HUDEP-2 (cell line): ENCODE data around the gene PWWP2B.

Source experiments
- DNase-seq, 76 experiments: peaks; one replicate each; lab custom pipeline; 2025; ENCODE audit not compliant: unreplicated experiment in 76 of 76; lab: John Stamatoyannopoulos, UW

PWWP2B gene

DNA sequence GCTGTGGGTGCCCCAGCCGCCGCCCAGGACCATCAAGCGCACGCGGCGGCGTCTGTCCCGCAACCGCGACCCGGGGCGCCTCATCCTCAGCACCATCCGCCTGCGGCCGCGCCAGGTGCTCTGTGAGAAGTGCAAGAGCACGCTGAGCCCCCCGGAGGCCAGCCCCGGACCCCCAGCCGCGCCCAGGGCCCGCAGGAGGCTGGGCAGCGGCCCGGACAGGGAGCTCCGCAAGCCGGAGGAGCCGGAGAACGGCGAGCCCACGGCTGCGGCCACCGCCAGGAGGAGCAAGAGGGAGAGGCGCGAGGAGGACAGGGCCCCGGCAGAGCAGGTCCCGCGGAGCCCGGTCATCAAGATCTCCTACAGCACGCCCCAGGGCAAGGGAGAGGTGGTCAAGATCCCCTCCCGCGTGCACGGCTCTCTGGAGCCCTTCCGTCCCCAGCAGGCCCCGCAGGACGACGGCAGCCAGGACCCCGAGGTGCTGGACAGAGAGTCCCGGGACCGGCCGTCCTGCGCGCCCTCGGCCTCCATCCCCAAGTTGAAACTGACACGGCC, 8.0 kb downstream of the PWWP2B start:
- no peak for DNase-seq

DNA sequence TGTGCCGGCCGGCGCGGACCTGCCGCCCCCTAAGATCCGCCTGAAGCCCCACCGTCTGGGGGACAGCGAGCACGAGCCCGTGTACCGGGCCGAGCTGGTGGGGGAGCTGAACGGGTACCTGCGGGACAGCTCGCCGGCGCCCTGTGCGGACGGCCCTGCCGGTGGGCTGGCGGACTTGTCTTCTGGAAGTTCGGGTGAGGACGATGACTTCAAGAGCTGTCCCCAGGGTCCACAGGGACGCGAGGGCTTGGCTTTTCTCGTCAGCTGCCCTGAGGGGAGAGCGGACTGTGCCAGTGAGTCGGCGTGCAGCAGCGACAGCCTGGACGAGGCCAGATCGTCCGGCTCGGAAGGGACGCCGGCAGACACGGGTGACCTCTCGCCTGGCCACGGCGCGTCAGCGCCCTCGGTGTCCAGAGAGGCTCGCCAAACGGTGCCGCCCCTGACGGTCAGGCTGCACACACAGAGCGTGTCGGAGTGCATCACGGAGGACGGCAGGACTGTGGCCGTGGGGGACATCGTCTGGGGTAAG, 8.5 kb downstream of the PWWP2B start:
- DNase-seq: no peak

DNA sequence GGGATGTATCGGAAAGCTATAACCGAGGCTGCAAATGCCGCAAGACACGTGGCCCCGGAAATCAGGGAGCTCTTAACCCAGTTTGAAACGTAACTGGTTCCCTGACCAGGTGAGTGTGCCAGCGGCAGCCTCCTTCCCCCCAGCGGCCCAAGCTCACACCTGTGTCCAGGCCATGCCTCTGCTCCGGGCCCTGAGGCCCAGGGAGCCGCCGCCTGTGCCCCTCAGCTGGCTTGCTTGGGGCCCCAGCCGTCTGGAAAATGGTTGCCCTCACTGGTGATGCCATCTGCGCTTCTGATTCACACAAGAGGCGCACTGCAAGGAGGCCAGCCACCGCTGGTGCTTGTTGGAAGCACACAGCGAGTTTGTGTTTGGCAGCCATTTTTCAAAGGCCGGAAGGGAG, 9.2 kb downstream of the PWWP2B start:
- no peak for DNase-seq

DNA sequence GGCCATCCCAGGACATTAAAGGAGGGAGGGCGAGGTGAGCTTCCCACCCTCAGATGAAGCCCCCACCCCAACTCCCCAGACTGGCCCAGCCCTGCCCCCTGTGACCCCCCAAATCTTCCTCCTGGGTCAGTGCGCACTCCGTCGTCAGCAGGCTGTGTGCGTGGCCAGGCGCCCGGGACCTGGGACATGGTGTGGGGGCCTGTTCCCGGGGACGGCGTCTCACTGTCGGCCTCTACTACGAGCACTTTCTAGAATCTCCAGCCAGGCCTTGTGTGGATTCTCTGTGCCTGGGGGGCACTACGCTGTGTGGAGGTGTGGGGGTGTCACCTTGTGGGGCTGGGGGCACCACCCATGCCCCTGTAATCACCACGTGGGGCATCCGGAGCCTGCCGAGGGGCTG, 9.8 kb downstream of the PWWP2B start:
- DNase-seq: no peak

DNA sequence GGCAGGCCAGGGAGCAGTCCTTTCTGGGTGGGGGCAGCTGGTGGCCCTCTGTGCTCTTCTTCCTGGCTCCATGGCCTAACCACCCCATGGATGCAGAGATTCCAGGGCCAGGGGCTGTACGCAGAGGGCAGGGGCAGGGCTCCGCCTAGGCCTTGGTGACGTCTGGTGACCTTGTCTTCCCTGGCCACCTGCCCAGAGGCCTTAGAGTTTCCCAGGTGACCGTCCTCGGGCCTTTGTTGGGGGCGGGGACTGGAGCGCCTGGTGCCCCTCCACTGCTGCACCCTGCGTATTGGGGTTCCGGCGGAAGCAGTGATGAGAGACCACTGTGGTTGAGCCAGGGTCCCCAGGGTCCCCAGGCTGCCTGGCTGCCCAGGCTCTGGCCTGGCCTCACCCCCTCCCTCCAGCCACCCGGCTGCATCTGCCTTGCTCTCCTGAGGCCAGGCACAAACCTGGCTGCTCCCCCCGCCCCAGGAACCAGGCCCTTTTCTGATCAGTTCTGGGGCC, 10.3 kb downstream of the PWWP2B start:
- DNase-seq: no peak

DNA sequence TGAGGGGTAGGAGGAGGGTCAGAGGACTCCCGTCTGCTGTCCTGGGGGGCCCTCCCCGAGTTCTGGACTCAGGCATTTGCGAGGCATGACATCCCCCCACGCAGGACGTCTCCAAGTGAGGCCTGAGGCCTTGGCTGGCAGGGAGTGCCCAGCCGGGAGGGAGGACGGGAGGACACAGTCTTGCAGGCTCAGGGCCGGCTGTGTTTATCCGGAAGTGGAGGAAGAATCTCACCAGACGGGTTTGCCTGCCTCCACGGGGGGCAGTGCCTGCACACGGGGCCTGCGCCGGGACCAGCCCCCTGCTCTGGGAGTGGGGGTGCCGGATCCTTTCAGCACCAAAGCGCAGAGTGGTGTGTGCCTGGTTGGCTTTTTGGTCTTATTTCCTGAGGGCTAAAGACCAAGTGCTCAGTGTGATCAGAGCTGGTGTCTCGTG, 10.9 kb downstream of the PWWP2B start:
- DNase-seq: no peak

DNA sequence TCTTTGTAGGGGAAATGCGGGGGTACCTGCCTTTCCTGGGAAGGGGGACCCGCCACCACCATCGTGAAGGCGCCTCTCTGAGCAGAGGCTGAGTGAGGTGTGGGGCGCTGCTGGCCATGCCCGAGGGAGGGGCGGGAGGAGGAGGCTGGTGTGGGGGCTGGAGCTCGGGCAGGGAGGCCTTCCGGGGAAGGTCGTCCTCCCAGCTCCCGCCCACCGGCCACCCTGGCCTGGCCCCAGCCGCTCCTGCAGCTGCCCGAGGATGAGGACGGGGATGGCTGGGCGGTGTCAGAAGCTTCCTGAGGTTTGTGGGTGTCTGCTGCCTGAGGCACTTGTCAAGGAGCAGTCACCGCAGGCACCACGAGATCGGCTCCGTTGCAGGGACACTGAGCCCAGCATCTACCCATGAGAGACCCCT, 11.4 kb downstream of the PWWP2B start:
- DNase-seq: no peak

DNA sequence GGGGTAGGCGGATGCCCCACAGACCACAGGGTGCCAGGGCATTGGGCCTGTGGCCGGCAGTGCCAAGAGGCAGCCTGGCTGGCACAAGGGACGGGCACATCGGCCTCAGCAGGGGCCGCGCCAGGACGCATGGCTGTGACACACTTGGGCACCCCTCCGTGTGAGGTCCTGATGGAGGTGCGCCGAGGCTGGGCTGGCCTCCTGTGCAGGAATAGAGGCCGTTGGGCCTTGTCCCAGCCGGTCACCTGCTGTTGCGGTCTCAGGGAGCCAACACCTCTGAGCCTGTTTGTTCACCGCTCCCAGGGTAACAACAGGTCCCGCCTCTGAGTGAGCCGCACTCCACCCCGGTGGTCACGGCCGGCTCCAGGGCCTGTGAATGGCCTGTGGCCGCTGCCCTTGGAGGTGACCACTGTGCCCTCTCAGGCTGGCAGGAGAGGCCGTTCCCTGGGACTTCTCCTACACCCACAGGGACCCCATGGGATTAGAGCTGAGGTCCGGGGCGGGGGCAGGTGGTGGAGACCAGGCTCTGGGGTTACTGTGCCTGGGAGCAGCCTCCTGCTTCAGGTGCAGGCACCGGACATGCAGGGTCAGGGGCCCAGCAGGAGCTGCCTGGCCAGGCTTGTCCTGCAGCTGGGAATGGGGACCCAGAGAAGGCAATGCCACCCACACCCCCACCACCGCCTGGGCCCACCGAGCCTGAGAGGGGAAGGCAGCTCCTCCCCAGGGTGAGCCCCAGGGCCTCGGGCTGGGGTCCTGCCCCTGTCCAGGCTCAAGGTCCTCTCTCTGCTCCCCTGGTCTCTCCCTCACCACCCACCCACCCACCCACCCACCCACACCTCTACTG, 12.0 kb downstream of the PWWP2B start:
- no peak for DNase-seq

DNA sequence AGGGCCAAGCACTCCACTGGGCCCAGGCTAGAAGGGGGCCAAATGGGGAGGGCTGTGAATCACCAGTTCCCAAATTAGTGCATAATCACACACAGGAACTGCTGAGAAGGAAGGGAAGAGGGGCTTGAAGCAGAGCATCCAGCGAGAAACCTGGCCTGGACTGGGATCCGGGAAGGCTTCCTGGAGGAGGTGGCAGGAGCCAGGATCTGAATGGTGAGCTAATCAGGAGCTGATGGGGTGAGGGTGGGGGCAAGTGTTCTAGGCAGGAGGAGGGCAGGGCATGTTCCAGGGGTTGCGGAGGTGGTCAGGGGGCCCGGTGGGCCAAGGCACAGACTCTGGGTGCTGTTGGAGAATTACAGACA, 12.6 kb downstream of the PWWP2B start:
- no peak for DNase-seq

DNA sequence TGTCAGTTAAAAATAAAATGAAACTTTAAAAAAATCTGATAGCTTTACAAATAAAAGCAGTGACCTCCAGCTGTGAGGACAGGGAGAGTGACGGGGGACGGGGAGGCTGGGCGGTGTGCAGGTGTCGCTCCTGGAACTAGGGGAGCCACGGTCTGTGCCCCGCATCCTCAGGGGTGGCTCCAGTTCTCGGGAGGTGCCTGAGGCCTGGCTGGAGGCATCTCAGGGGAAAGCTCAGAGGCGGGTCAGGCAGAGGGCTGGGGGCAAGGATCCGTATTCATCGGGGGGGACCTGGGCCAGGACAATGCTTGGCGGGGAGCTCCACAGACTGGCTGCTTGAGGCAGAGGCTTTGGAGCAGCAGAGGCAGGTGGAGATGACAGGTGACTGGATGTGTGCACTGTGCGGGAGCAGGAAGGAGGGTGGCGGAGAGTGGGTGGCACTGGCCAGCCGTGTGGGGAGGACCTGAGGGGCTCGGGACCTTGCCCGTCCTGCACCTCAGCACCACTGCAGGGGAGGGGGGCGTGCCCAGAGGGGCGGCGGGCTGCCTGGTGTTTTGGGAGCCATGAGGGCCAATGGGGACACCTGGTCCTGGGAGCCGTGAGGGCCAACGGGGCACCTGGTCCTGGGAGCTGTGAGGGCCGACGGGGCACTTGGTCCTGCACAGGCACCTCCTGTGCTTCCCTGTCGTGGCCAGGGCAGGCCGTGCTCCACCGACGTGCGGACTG, 13.2 kb downstream of the PWWP2B start:
- no peak for DNase-seq

DNA sequence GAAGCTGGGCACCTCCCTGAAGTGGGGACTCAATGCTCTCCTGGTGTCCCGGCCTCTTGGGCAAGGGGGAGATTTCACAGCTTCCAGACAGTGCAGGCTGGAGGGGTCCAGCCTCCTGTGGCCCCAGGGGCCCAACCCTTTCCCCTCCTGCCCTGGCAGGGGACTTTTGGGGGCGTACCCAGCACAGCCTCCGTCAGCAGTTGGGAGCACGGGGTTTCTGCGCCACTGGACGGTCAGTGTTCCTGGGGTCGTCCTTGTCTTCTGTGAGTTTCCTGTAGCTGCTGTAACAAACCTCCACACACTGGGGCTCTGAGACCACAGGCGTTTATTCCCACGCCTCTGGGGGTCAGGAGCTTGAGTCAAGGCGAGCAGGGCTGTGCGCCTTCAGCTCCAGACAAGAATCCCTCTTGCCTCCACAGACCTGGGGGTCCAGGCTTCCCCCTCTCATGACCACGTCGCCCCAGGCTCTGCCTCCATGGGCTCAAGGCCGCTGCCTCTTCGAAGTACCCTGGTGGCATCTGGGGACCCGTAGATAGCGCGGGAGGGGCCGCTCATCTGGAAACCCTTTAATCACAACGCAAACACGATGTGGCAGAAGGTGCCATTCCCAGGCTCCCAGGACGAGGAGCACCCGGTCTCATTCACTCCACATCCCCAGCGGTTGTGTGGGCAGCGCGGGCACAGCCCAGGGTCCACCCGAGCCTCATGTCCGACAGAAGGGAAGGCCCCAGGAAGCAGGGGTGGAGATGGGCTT, 14.0 kb downstream of the PWWP2B start:
- no peak for DNase-seq

DNA sequence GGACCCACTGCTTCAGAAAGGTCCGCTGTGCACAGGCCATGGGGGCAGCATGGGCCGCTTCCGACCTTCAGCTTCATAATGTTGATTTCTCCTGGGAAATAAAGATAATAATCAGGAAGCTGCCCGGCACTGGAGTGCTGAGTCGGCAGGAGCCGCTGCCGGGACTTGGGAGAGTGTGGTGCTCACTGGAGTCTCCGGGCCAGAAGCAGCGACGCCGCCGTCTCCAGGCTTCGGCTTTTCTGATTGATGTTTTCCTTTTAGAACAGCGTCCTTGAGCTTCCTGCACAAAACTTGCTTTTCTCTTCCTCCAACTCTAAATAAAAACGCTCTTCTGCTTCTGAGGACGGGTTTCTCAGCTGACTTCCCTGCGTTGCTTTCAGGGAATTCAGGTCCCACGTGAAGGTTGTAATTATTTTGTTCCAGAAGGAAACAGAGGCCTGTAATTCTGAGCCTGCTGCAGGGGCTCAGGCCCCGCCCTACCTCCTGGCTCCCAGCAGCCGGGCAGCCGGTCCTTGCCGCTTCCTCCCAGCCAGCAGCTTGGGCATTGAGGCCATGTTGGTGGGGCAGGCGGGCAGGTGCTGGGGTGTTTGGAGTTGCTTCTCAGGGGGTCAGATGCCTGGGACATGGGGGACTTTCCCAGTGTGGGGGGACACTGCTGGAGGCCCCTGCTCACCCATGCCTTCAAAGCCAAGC, 14.7 kb downstream of the PWWP2B start:
- no peak for DNase-seq

DNA sequence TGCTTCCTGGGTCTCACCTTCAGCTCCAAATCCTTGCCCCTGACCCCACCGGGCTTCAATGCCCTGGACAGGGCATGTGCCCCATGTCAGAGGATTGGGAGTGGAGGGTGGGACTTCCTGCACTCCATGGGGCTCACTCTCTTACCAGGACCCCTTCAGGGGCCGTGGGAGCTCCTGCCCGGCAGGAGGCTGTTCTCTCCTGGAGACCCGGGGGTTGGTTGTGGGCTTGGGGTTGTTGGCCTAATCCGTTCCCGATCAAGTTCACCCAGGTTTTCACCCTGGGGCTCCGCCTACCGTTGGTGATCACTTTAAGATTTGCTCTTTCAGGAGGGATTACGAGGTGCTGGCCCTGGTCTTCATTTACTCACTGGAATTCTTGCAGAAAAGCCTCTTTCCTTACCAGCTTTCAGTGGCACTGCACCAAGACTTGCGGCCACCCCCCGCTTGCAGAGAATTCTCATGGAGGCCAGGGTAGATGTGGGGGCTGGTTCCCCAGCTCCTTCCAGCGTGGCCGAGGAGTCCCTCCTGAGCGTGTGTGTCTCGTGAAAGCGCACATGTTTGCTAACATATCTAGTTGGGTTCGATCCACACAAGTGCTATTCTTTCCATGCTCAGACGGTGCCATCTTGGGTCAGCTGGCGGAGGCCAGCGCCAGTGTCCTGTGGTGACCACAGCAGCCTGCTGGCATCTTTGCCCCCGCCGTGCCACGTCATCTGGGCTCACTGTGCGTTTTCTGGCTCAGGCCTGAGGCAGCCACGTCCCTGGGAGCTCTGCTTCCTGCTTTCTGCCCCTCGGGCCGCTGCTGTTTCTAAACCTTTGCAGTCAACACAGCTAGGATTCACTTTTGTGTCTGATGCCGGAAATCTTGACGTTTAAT, 15.6 kb downstream of the PWWP2B start:
- DNase-seq: no peak

DNA sequence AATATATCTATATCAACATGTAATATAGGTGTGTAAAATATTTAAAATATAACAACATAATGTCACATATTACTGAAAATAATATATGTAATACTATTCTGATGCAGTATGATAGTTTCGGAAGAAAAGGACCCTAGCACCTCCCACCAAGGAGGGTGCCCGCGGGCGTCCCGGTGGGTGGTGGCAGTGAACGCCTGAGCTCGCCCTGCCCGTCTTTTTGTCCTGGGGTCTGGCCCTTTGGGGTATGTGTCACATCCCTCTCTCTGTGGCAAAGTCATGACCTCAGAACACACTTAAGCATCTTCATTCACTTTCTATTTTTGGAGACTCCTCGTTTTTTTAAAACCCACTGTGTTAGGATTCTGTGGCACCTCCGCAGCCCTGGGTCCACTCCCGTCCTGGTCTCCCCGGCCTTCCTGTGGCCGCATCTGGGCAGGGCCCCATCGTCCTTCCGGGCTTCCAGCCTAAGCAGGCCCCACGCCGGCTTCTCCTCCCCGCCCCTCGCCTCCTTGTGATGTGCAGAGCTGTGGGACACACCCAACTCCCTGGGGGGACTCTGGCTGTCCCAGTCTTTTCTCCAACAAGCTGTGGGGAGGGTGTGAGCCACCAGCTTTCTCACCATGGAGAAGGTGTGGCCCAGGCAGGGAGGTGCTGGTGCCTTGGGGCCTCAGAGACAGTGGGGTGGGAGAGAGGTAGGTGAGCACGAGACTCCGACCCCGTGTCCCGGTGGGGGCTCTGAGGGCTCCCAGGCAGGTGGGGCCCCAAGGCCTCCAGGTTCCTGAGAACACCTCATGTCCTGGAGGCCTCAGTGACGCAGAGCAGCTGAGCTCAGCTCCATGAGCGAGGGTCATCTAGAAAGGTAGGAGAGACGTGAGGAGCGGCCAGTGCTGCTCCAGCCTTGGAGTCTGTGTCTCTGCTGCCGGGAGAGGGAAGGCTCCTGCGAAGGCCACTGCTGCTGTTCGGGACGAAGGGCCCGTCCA, 16.5 kb downstream of the PWWP2B start:
- no peak for DNase-seq

DNA sequence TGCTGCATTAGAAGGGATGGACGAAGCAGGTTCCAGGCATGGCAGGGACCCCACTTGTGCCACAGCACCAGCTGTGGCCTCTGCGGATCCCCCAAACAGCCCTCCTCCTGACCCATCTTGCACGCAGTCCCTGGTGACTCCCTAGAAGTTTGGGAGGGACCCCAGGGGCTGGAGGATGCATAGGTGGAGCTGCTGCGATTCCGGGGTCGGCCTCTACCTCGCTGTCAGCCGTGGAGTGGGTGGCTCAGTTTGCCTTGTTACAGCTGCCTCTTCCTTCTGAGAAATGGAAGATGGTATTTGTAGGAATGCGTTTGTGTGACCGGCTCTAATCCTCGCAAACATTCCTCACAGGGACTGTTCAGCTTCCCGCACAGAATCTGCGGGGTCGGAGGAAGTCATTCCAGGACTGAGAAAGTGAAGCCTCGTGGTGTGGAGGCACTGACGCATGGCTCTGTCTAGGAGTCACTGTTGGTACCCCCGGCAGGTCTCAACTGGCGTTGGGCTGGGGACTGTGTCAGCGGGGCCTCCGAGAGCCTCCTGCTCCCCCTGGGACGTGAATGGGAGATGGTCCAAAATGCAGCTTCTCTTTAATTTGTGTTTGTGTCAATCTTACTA, 17.5 kb downstream of the PWWP2B start:
- DNase-seq: no peak

DNA sequence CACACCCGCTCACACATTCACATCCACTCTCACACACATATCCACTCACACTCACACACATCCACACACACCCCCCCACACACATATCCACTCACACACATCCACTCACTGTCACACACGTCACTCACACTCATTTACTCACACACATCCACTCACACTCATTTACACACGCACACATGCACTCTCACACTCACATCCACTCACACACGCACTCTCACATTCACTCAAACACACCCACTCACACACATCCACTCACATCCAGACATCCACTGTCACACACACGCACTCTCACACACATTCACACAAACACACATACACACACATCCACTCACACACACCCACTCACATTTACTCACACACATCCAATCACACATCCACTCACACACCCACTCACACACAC, 18.3 kb downstream of the PWWP2B start:
- DNase-seq: no peak

DNA sequence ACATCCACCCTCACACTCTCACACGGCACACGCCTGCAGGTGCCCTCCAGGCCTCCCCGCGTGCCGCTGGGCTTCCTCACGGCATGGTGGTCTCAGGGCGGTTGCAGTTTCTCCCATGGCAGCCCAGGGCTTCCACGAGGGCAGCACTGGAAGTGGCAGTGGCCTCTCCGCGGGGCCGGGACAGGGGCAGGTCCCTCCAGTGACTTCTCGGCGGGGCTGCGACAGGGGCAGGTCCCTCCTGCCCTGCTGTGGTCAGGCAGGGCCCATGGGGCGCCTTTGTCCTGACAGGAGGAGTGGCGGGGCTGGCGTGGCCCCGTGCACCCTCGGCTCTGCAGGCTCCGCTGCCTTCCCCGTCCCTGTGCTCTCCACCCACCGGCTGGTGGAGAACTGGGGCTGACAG, 19.0 kb downstream of the PWWP2B start:
- no peak for DNase-seq
